Stimulated activated CD4-positive, alpha-beta T cell treated with anti-CD3 and anti-CD28 coated beads, Interleukin-2, amount 100 ng/mL, for 4 hours (primary cell): Measurements from ENCODE around the gene SCAF8.

Source experiments
- DNase-seq: peaks from one replicate; pipeline ENCODE4 v3.0.0-alpha.2; 2020; ENCODE audit warnings: low read depth

Gene SCAF8

DNA sequence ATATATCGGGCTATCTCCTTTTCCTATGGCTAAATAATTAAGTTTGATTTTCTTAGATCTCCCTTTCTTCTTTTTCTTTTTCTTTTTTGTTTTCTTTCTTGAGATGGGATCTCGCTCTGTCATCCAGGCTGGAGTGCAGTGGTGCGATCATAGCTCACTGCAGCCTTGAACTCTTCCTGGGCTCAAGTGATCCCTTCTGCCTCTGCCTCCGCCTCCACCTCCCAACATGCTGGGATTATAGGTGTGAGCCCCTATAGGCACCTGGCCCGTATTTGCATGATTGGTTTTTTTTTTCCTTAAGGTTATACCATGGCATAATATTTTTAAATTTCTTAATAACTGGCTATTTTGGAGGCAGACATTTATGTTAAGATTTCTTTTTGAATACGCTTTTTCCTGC lies 106.3 kb downstream of the SCAF8 start:
- no peak for DNase-seq

GRCh38 chr6:154840363-154840762 lies 107.1 kb downstream of the SCAF8 start:
- DNase-seq, result no peak

DNA sequence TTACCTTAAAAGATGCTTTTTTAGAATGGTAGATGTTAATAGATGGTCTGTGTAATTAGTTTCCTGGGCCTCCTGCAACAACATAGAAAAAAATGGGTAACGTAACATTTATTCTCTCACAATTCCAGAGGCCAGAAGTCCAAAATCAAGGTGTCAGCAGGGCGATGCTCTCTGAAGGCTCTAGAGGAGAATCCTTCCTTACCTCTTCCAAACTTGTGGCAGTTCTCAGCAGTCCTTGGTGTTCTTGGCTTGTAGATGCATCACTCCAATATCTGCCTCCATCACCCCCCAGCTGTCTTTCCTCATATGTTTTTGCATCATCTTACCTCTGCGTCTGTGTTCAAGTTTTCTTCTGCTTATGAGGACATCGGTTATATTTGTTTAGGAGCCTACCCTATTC lies 107.9 kb downstream of the SCAF8 start:
- DNase-seq, result no peak

- DNase-seq, result no peak
These were observed 109.6 kb downstream of the SCAF8 start for GRCh38 chr6:154842833-154843232.

DNA sequence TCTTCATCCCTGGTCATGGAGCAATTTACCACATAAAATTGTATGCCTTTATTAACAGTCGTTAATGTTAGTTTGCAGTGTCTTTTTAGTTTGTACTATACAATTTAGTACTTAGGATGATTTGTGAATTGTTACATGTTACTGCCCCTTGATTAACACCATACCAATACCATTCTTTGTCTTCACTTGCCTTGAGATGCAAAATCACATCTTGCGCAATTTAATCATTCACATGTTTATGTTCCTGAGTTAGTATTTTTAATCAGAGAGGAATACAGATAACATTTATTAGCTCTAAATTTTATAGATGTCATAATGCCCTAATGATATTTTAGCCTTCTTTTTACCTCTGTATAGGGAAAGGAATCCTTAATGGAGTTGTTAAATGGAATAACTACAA lies 114.1 kb downstream of the SCAF8 start:
- no peak for DNase-seq

GRCh38 chr6:154848580-154848979 lies 115.4 kb downstream of the SCAF8 start:
- DNase-seq, result no peak

DNA sequence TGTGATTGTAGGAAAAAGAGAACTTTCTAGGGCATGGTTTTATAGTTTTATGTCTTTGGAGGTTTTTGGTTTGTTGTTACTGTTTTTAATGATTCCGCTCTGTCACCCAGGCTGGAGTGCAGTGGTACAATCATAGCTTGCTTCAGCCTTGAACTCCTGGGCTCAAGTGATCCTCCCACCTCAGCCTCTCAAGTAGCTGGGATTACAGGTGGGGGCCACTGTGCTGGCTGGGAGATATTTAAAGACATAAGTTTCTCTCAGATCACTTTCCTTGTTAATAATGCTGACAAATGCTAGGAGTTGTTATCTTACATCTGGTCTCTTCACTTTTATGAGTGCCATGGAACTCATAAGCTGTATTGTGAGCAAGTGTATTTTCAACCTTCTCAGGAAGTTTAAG lies 116.3 kb downstream of the SCAF8 start:
- no peak for DNase-seq

DNA sequence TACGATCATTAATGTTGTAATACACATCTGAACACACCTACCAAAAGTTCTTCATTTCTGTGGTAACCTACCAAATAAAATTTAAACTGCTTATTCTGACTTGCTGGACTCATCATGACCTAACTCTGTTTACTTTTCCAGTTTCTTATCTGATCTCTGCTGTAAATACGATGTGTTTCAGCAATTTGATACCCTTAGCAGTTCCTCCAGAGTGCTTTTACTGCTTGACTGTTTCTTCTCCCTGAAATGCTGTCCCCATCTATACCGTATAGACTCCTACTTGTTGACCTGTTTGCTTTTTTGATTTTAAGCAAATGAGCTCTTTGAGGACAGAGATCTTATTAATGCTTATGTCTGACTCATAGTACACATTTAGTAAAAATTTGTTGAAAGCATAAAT lies 119.5 kb downstream of the SCAF8 start:
- DNase-seq, result no peak

DNA sequence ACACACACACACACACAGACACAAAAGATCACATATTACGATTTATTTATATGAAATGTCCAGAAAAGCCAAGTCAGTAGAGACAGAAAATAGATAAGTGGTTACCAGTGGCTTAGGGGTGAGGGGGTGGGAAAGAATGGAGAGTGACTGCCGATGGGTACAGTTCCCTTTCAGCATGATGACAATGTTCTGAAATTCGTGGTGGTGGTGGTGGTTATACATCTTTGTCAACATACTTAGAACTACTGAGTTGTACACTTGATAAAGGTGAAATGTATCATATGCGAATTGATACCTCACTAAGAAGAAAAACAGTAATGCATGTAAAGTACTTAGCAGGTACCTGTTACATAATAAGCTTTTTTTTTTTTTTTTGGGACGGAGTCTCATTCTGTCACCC lies 124.3 kb downstream of the SCAF8 start:
- no peak for DNase-seq

- DNase-seq, result no peak
These were observed 128.6 kb downstream of the SCAF8 start for GRCh38 chr6:154861825-154862224.

GRCh38 chr6:154862536-154862935 lies 129.3 kb downstream of the SCAF8 start:
- DNase-seq, result no peak

GRCh38 chr6:154864066-154864430 lies 130.8 kb downstream of the SCAF8 start:
- no peak for DNase-seq

DNA sequence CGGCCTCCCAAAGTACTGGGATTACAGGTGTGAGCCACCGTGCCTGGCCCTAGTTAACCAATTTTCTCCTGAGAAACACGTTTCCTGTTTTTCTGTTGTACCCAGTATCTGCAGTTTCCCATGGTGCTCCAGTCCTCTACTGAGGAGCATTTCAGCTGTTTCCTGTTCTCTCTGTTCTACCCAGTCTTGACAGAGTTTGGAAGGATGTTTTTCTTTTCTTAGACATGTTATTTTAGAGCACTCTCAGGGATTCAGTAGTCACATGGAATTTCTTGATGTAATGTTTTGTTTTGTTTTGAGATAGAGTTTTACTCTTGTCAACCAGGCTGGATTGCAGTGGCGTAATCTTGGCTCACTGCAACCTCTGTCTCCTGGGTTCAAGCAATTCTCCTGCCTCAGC lies 132.1 kb downstream of the SCAF8 start:
- DNase-seq, result no peak

GRCh38 chr6:154868143-154868594 lies 135.0 kb downstream of the SCAF8 start:
- no peak for DNase-seq

DNA sequence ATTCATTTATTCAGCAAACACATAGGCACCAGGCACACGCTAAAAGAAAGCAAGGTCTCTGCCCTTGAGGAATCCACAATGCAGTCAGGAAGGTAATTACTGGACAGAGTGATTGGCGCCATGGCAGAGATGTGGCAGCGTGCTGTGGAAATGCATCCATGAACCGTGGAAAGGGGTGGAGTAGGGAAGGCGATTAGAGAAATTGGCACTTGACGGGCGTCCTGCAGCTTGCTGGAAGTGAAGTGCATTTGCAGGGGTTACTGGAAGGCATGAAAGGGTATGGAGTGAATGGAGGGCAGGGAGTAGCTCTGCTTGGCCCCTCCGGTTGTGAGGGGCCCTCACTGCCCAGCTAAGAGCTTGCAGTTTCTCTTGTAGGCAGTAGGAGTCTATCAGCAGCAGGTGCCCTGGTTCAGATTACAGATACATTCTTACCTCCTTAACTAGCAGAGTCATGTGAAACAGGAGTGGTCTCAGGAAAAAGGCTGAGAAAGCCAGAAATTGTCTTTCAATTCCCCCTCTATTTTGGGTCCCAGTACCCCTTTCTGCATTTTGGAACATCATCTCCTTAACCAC lies 139.4 kb downstream of the SCAF8 start:
- DNase-seq, result no peak

DNA sequence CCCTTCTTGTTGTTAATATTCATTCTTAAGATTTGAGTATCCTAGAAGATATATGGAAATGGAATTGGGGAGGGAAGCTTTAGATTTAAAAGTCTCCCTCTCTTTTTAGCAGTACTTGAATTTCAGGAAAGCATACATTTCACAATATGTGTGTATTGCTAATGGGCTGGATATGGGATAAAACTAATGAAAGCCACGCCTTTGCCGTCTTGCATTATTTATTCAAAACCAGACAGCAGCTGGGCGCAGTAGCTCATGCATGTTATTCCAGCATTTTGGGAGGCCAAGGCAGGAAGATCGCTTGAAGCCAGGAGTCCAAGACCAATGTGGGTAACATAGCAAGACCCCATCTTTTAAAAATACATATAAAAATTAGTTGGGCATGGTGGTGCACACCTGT lies 140.3 kb downstream of the SCAF8 start:
- no peak for DNase-seq

DNA sequence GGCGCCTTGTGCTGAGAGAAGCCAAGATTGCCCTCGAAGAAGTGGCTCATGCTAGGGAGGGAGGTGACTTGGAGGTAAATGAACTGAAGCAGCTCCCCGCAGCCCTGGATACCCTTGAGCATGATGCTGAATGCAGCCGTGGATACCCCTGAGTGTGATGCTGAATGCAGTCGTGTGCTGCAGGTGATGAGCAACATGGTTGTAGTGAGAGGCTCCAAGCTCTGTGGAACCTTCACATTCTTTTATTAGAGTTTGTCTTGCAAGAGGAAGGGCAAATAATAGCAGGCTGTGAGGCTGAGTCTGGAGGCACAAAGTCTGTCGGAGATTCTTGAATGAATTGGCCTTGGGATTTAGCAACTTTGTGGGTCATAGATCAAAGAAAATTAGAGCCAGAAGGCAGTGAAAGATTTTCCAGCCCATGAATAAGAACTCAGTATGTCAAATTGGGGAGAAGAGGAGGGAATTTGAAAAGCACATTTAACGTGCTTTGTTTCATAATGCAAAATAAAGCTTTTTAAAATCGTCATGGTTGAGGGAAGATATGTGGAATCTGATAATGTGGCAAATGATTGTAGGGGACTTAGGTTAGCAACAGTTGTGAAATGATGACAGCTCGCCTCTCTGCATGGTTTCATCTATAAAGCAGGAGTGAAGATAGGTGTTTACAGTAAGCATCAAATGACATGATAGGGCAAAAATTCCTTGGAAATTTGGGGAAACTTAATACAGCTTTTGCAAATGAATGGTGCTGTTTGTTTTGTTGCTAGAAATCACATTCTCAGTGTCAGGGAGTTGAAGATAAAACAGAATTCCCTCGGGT lies 141.8 kb downstream of the SCAF8 start:
- DNase-seq, result no peak

DNA sequence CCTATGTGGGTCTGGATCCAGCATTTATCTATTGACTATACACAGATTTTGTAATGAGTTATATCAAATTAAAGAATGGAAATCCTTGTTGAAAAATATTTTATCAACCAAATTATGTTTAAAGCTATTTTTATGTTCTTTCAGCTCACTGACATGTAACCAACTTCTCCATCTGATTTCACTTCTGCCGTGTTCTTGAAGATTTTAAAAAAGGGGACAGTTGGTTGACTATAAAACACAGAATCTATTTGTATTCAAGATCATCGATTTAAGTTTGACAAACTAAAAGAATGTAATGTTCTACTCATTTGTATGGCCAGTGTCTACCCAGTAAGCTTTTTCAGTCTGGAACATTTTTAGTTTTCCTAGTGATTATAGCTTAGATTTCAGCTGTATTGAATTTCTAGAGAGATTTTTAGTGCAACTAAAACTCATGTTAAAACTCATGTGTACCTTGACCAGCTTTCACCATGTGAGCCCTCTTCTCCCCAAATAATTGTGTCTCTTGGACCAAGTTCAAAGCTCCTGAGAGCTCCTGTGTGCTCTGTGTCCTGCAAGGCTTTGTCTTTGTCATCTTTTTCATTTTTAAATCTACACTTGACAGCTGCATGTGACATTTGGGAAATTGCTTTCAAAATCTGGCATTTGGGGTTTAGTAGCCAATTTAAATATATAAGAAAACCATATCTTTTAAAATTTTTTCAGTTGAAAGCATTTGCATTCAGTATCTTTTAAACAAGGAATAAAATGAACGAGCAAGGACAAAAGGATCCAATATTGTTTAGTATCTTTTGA lies 143.5 kb downstream of the SCAF8 start:
- no peak for DNase-seq

DNA sequence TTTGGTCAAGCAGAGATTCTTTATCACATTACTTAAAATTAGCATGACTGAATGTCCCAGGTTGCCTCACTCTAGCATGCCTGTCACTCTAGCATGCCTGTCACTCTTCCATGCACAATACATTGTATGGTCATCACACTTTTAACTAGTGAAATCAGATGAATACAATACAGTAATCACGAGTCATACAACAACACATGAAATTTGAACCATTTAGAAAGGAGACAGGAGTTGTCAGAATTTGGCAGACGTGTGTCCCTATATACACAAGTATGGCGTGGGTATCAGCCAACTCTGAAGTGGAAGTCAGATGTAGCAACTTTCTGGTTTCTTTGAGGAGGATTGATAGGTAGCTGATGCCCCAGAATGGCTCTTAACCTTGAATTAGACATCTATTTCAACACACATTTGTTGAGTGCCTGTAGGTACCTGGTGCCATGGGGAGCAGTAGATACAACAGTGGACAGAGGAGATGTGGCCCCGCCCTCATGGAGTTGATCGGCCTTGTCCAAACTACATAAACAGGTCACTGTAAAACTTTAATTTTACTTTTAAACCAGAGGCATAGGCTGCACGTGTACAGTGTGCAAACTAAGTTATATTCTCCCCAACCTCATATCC lies 145.8 kb downstream of the SCAF8 start:
- DNase-seq, result no peak

GRCh38 chr6:154882107-154882506 lies 148.9 kb downstream of the SCAF8 start:
- no peak for DNase-seq
